HCT116 (cell line): Measurements from ENCODE around the gene CWF19L1. TPM values are rescaled to one million over a fixed set of nuclear protein-coding genes. Genes with fewer than 3 reads are reported as not detected.
"Not testable (repeated sequence)": the region's sequence is repeated elsewhere in the genome, so short reads cannot be mapped to it uniquely, and the experiment has no call there.

Experiments
- ATAC-seq: fragments of 200-7000 bp; cut with Tn5 transposase; 2 replicates; pipeline ENCODE4 v1.9.1; 2020; ENCODE audit warnings: mild to moderate bottlenecking, moderate library complexity
- BruUV-seq: library from RNA; stranded (reverse); fragments of 400-500 nt; replicated peaks from 2 replicates; lab custom pipeline; 2021; lab: Mats Ljungman, UMichigan
- CTCF ChIA-PET: fragments of 300-600 bp; sonication (Branson Sonifier 250); formaldehyde crosslinking; loops from one replicate; lab custom pipeline; 2021; ENCODE audit warnings: antibody characterized with exemption; lab: Charles Lee
- POLR2A ChIA-PET: fragments of 300-600, 350-600 bp; sonication (Branson Sonifier 250); formaldehyde crosslinking; loops from one replicate; lab custom pipeline; 2021; ENCODE audit warnings: antibody characterized with exemption; lab: Charles Lee
- RAD21 ChIA-PET, 2 experiments: fragments of 300-600 bp; sonication (Branson Sonifier 250); formaldehyde crosslinking; loops; one replicate each; lab custom pipeline; 2023; ENCODE audit warnings: low total read pairs in 2 of 2; ENCODE audit not compliant: uncharacterized antibody in 2 of 2, unreplicated experiment in 2 of 2, low non-redundant PET in 1 of 2; lab: Charles Lee
- DNase-seq: peaks from one replicate; pipeline ENCODE4 v3.0.0-alpha.2; 2010; ENCODE audit warnings: low read depth, low spot score
- H2AFZ ChIP-seq: fragments of 200-600 bp; shearing (Covaris generic), sonication (generic); 2 replicates; pipeline ENCODE4 v1.6.1; 2017; ENCODE audit warnings: low read depth, mixed run types, mixed read lengths, antibody characterized with exemption, low read length; ENCODE audit not compliant: poor library complexity, severe bottlenecking
- H3K27ac ChIP-seq: 2 replicates; pipeline ENCODE4 v1.5.1; 2012; ENCODE audit warnings: low read depth, low read length
- H3K27me3 ChIP-seq: fragments of 200-600 bp; sonication (generic); 2 replicates; pipeline ENCODE4 v1.6.1; 2016; ENCODE audit warnings: mixed run types, low read length, mixed read lengths; ENCODE audit not compliant: insufficient read depth
- H3K36me3 ChIP-seq, 2 experiments: fragments of 200-500 bp in 1 of 2; fragments of 200-600 bp in 1 of 2; sonication (Bioruptor generic) in 1 of 2; sonication (generic) in 1 of 2; 2 replicates each; pipeline versions ENCODE4 v1.5.1 to v1.6.1; 2014 to 2016; ENCODE audit warnings: low read length in 2 of 2, inconsistent platforms in 1 of 2, mixed read lengths in 1 of 2, mixed run types in 1 of 2; ENCODE audit not compliant: insufficient read depth in 2 of 2, control insufficient read depth in 1 of 2
- H3K4me1 ChIP-seq, 2 experiments: fragments of 200-600 bp in 1 of 2; sonication (generic) in 1 of 2; 2 replicates each; pipeline versions ENCODE4 v1.5.1 to v1.6.1; 2012 to 2017; ENCODE audit warnings: low read length in 2 of 2, inconsistent platforms in 1 of 2, mild to moderate bottlenecking in 1 of 2, mixed read lengths in 1 of 2, mixed run types in 1 of 2, moderate library complexity in 1 of 2; ENCODE audit not compliant: insufficient read depth in 2 of 2, control insufficient read depth in 1 of 2
- H3K4me2 ChIP-seq: fragments of 200-600 bp; sonication (generic); 2 replicates; pipeline ENCODE4 v1.6.1; 2017; ENCODE audit warnings: mixed run types, low read length, mixed read lengths
- H3K4me3 ChIP-seq, 2 experiments: fragments of 200-600 bp in 1 of 2; sonication (generic) in 1 of 2; replicated peaks in 1 of 2; 2 replicates each; pipeline ENCODE4 v1.5.1; 2011 to 2016; ENCODE audit warnings: low read length in 2 of 2, control low read depth in 1 of 2, low read depth in 1 of 2, mild to moderate bottlenecking in 1 of 2, mixed read lengths in 1 of 2, mixed run types in 1 of 2
- H3K79me2 ChIP-seq: fragments of 200-600 bp; sonication (generic); 2 replicates; pipeline ENCODE4 v1.6.1; 2017; ENCODE audit warnings: mild to moderate bottlenecking, mixed run types, low read length, moderate library complexity, mixed read lengths; ENCODE audit not compliant: insufficient read depth
- H3K9ac ChIP-seq: fragments of 200-600 bp; sonication (generic); 2 replicates; pipeline ENCODE4 v1.6.1; 2016; ENCODE audit warnings: low read length, mixed read lengths
- H3K9me2 ChIP-seq: fragments of 200-600 bp; sonication (generic), shearing (Covaris generic); 2 replicates; pipeline ENCODE4 v1.6.1; 2017; ENCODE audit warnings: mixed run types, mild to moderate bottlenecking, moderate library complexity; ENCODE audit not compliant: insufficient read depth
- H3K9me3 ChIP-seq, 2 experiments: fragments of 200-500 bp in 1 of 2; fragments of 200-600 bp in 1 of 2; sonication (Bioruptor generic) in 1 of 2; sonication (generic) in 1 of 2; 2 replicates each; pipeline ENCODE4 v1.6.1; 2014 to 2017; ENCODE audit warnings: low read length in 2 of 2, mixed read lengths in 2 of 2, inconsistent platforms in 1 of 2, low read depth in 1 of 2, mild to moderate bottlenecking in 1 of 2, mixed run types in 1 of 2, moderate library complexity in 1 of 2; ENCODE audit not compliant: control insufficient read depth in 1 of 2, insufficient read depth in 1 of 2
- H4K20me1 ChIP-seq: fragments of 200-600 bp; sonication (generic), shearing (Covaris generic); 2 replicates; pipeline ENCODE4 v1.6.1; 2017; ENCODE audit warnings: mixed run types, mild to moderate bottlenecking, moderate library complexity; ENCODE audit not compliant: insufficient read depth
- CEBPB ChIP-seq: IDR thresholded peaks from 2 replicates; pipeline ENCODE4 v1.6.1; 2012; ENCODE audit warnings: low read depth
- EZH2phosphoT487 ChIP-seq: fragments of 200-600 bp; IDR thresholded peaks from 2 replicates; pipeline ENCODE4 v1.6.1; 2018; ENCODE audit warnings: antibody characterized with exemption, borderline replicate concordance
- SRF ChIP-seq: IDR thresholded peaks from 2 replicates; pipeline ENCODE4 v1.6.1; 2012; ENCODE audit warnings: low read depth
- TCF7L2 ChIP-seq: IDR thresholded peaks from 2 replicates; pipeline ENCODE4 v1.7.0; 2011; ENCODE audit warnings: borderline replicate concordance, inconsistent platforms; ENCODE audit not compliant: insufficient read depth, insufficient read length; ENCODE audit errors: extremely low read depth
- intact Hi-C: fragments of 100-400 bp; cut with micrococcal nuclease; formaldehyde crosslinking; loops from 2 replicates; pipeline ENCODE4 v1.10.0; 2022
- total RNA-seq: library from RNA; stranded (reverse); gene quantifications from one replicate; pipeline ENCODE4 v1.2.1, GENCODE V29; 2021; ENCODE audit not compliant: unreplicated experiment

CWF19L1 gene
- total RNA-seq, 1 experiment from 2014 or later = 41.7 TPM

DNA sequence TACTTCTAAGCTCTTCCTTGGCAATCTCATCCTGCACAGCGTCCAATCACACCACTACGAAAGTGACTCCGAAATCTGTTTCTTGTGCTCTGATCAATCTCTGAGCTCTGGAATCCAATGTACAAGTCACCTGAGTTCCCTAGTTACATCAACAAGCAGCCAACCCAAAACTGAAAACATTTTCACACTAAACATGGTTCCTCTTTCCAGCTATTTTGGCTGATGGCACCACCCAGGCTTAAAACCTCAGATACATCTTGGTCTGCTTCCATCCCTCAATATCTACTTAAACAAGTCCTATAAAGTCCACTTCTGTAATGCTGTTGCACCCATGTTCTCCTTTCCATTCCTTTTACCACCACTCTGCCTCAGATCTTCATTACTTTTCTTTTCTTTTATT lies 15.5 kb upstream of the CWF19L1 start:
- RAD21 ChIA-PET = no interaction called here
- no peak for DNase-seq
- Histone ChIP-seq H3K4me1 (peaks cover 13 to 18% of the 10 kb centered on the region in 2 experiments; a peak in 3 of 4 replicates), H3K36me3 (peaks cover 23 to 28% of the 10 kb centered on the region in 2 experiments; a peak in 3 of 4 replicates), H3K4me2 (no peak overlapping the region), H3K27me3 (no peaks in the 10 kb centered on the region)
- TF ChIP-seq CEBPB (no peak), SRF (no peak), EZH2phosphoT487 (no peak), TCF7L2 (no peak)
- TF ChIP-seq, all 23 proteins: peak for 0
- Histone ChIP-seq H3K9me3 (no peaks in the 10 kb centered on the region), H3K9me2 (no peaks in the 10 kb centered on the region), H3K27ac (no peak overlapping the region), H3K79me2 (peaks cover 58% of the 10 kb centered on the region), H4K20me1 (no peaks in the 10 kb centered on the region), H3K4me3 (no peak overlapping the region), H2AFZ (no peak overlapping the region), H3K9ac (no peak overlapping the region)
- no TSS peak for BruUV-seq
- ChIA-PET POLR2A (no interaction called here), CTCF (no interaction called here)
- intact Hi-C loops = no loop called here
- no peak for ATAC-seq

DNA sequence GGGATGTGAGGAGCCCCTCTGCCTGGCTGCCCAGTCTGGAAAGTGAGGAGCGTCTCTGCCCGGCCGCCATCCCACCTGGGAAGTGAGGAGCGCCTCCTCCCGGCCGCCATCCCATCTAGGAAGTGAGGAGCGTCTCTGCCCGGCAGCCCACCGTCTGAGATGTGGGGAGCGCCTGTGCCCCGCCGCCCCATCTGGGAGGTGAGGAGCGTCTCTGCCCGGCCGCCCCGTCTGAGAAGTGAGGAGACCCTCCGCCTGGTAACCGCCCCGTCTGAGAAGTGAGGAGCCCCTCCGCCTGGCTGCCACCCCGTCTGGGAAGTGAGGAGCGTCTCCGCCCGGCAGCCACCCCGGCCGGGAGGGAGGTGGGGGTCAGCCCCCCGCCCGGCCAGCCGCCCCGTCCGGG lies 9.5 kb upstream of the CWF19L1 start:
- H3K4me2 ChIP-seq, H3K9me2 ChIP-seq, intact Hi-C loops, CTCF ChIA-PET, H4K20me1 ChIP-seq, H2AFZ ChIP-seq, H3K27me3 ChIP-seq, H3K4me3 ChIP-seq, POLR2A ChIA-PET, DNase-seq, BruUV-seq, ATAC-seq, H3K4me1 ChIP-seq, H3K27ac ChIP-seq, H3K9ac ChIP-seq, RAD21 ChIA-PET, H3K9me3 ChIP-seq: not testable (repeated sequence)
- peaks cover 7 to 40% of the 10 kb centered on the region in 2 experiments; a peak in 3 of 4 replicates for H3K36me3 ChIP-seq
- peaks cover 14% of the 10 kb centered on the region for H3K79me2 ChIP-seq
